ENCODE data around the gene TMPRSS13. TPM values are rescaled to one million over a fixed set of nuclear protein-coding genes. Genes with fewer than 3 reads are reported as not detected.

Gene TMPRSS13
- total RNA-seq, 4 donors from 2014 or later = 0.22 to 0.51 TPM; not detected in 2

GRCh38 chr11:117887431-117888138 lies 41.6 kb downstream of the TMPRSS13 start:
- TF ChIP-seq CTCF (IDR thresholded peaks at IDR 0.05; ENCODE audit: low read depth) = no peak

GRCh38 chr11:117885777-117886176 lies 43.4 kb downstream of the TMPRSS13 start:
- no peak for TF ChIP-seq CTCF (IDR thresholded peaks at IDR 0.05; ENCODE audit: low read depth)

- TF ChIP-seq CTCF (IDR thresholded peaks at IDR 0.05; ENCODE audit: low read depth) = no peak
Observed at GRCh38 chr11:117884994-117885393, 44.2 kb downstream of the TMPRSS13 start.

GRCh38 chr11:117883063-117883462 lies 46.1 kb downstream of the TMPRSS13 start:
- no peak for TF ChIP-seq CTCF (IDR thresholded peaks at IDR 0.05; ENCODE audit: low read depth)

GRCh38 chr11:117882311-117882905 lies 46.8 kb downstream of the TMPRSS13 start:
- TF ChIP-seq CTCF (IDR thresholded peaks at IDR 0.05; ENCODE audit: low read depth) = no peak

- TF ChIP-seq CTCF (IDR thresholded peaks at IDR 0.05; ENCODE audit: low read depth) = no peak
Observed at GRCh38 chr11:117881217-117881616, 48.0 kb downstream of the TMPRSS13 start.

- no peak for TF ChIP-seq CTCF (IDR thresholded peaks at IDR 0.05; ENCODE audit: low read depth)
Observed at GRCh38 chr11:117879516-117880480, 49.4 kb downstream of the TMPRSS13 start.

All from subcutaneous adipose tissue (tissue), 4 donors.